Measurements from ENCODE around the gene AMY2B.
"Not testable (repeated sequence)": the region's sequence is repeated elsewhere in the genome, so short reads cannot be mapped to it uniquely, and the experiment has no call there.

AMY2B gene

DNA sequence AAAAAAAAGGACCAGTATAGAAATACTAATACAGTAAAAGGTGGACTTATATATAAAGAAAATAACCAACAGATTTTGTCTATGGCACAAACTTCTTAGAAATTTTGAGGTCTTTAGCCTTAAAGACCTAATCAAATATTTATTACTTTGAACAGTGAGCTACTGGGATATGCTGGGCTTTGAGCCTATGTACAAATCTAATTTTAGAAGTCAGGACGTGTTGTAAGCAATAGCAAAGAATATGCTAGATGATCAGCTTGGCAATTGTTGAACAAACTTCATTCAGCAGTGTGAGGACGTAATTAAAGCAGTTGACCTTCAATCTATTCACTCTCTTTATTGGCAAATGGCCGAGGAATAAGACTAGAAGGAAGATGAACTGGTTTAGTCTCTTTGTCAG lies 31.4 kb downstream of the AMY2B start:
- not testable (repeated sequence) for H3K4ac ChIP-seq (ENCODE audit: low read depth, low read length); H3K14ac ChIP-seq (ENCODE audit: low read length); H2BK5ac ChIP-seq (ENCODE audit: low read depth, low read length, poor library complexity); H3K4me1 ChIP-seq (ENCODE audit: control insufficient read depth in 1 of 2, insufficient read depth in 2 of 2, low read length in 2 of 2); H2AFZ ChIP-seq (ENCODE audit: insufficient read depth, low read length, poor library complexity); H4K8ac ChIP-seq (ENCODE audit: low read depth, low read length); H3K23ac ChIP-seq (ENCODE audit: low read length); H2AK5ac ChIP-seq (ENCODE audit: low read length); H3K27ac ChIP-seq (ENCODE audit: low read depth, low read length); H3K79me1 ChIP-seq (ENCODE audit: low read length); H3K79me2 ChIP-seq (ENCODE audit: control insufficient read depth, insufficient read depth, low read length, poor library complexity); H3K9me3 ChIP-seq (ENCODE audit: insufficient read depth, low read depth, low read length); H3K36me3 ChIP-seq (ENCODE audit: control insufficient read depth in 1 of 2, insufficient read depth in 2 of 2, low read length in 2 of 2); H4K91ac ChIP-seq (ENCODE audit: low read depth, low read length); DNase-seq; H4K12ac ChIP-seq (ENCODE audit: low read depth, low read length); H3K4me2 ChIP-seq (ENCODE audit: low read length); H3K9ac ChIP-seq (ENCODE audit: low read length); H3K27me3 ChIP-seq (ENCODE audit: insufficient read depth, low read length); H2BK120ac ChIP-seq (ENCODE audit: insufficient read depth, low read length, poor library complexity); H3K18ac ChIP-seq (ENCODE audit: low read length); H2BK12ac ChIP-seq (ENCODE audit: low read length); H3K4me3 ChIP-seq (ENCODE audit: low read depth, low read length)
- no CpG with 5 or more reads among the region's 3 CpGs for WGBS (ENCODE audit: extremely low coverage, insufficient coverage, insufficient read length)

DNA sequence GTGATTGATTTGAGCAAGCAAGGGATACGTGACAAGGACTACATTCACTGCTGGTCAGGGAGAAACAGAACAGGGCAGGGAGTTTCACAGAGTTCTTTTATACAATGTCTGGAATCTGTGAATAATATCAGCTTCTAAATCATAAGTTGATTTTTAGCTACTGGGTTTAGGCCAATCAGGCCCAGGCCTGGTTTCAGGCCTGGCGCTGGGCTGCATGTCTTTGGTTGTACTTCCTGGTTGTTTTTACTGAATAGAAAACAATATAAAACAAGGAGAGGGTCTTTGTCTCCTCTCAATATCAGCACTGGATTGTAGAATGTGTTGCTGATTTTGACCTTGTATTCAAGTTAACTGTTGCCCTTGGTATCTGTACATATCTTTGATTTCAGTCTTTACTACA lies 45.0 kb downstream of the AMY2B start:
- Histone ChIP-seq H4K91ac (ENCODE audit: low read depth, low read length) (peak overlapping the region; percentile 14), H3K9me3 (ENCODE audit: insufficient read depth, low read depth, low read length) (peaks cover 1% of the 10 kb centered on the region), H2BK12ac (ENCODE audit: low read length) (no peak overlapping the region), H3K27me3 (ENCODE audit: insufficient read depth, low read length) (no peaks in the 10 kb centered on the region), H3K4me1 (ENCODE audit: control insufficient read depth in 1 of 2, insufficient read depth in 2 of 2, low read length in 2 of 2) (peaks cover 0 to 4% of the 10 kb centered on the region in 2 experiments), H3K79me2 (ENCODE audit: control insufficient read depth, insufficient read depth, low read length, poor library complexity) (no peaks in the 10 kb centered on the region), H2BK5ac (ENCODE audit: low read depth, low read length, poor library complexity) (no peak overlapping the region), H3K79me1 (ENCODE audit: low read length) (no peaks in the 10 kb centered on the region), H3K4me3 (ENCODE audit: low read depth, low read length) (no peak overlapping the region), H3K18ac (ENCODE audit: low read length) (no peak overlapping the region), H4K12ac (ENCODE audit: low read depth, low read length) (no peak overlapping the region), H2AFZ (ENCODE audit: insufficient read depth, low read length, poor library complexity) (no peak overlapping the region), H3K4ac (ENCODE audit: low read depth, low read length) (no peak overlapping the region), H3K14ac (ENCODE audit: low read length) (no peak overlapping the region), H2BK120ac (ENCODE audit: insufficient read depth, low read length, poor library complexity) (no peak overlapping the region), H4K8ac (ENCODE audit: low read depth, low read length) (no peak overlapping the region), H3K4me2 (ENCODE audit: low read length) (no peak overlapping the region), H3K23ac (ENCODE audit: low read length) (no peak overlapping the region), H3K9ac (ENCODE audit: low read length) (no peak overlapping the region), H3K36me3 (ENCODE audit: control insufficient read depth in 1 of 2, insufficient read depth in 2 of 2, low read length in 2 of 2) (no peaks in the 10 kb centered on the region), H3K27ac (ENCODE audit: low read depth, low read length) (no peak overlapping the region), H2AK5ac (ENCODE audit: low read length) (no peak overlapping the region)
- no peak for DNase-seq
- no CpG with 5 or more reads among the region's 2 CpGs for WGBS (ENCODE audit: extremely low coverage, insufficient coverage, insufficient read length)

DNA sequence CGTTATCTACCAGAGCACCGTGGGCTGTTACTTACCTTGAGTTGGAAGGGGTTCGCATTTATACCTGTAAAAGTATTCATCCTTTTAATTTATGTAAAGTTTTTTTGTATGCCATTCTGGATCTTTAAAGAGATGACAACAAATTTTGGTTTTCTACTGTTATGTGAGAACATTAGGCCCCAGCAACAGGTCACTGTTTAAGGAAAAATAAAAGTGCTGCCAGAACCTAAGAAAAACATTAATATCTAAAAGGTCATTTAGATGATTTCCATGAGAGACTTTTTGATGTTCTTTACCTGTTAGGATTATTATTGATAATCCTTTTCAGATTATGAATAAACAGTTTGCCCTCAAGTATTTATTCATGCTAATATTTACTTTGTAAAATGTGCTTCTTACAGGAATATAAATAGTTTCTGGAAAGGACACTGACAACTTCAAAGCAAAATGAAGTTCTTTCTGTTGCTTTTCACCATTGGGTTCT lies 45.6 kb downstream of the AMY2B start, which contains the start of gene AMY2A:
TSS of gene AMY2A (plus strand) at position 434 of the 484 bp plus-strand sequence. CDS start at position 448, 14 bp downstream.
- not testable (repeated sequence) for DNase-seq; H2BK12ac ChIP-seq (ENCODE audit: low read length); H2AK5ac ChIP-seq (ENCODE audit: low read length); H3K14ac ChIP-seq (ENCODE audit: low read length); H3K23ac ChIP-seq (ENCODE audit: low read length); H3K9me3 ChIP-seq (ENCODE audit: insufficient read depth, low read depth, low read length); H3K4me2 ChIP-seq (ENCODE audit: low read length); H3K4ac ChIP-seq (ENCODE audit: low read depth, low read length); H3K27me3 ChIP-seq (ENCODE audit: insufficient read depth, low read length); H4K8ac ChIP-seq (ENCODE audit: low read depth, low read length); H3K4me3 ChIP-seq (ENCODE audit: low read depth, low read length); H3K79me2 ChIP-seq (ENCODE audit: control insufficient read depth, insufficient read depth, low read length, poor library complexity); H3K9ac ChIP-seq (ENCODE audit: low read length); H4K12ac ChIP-seq (ENCODE audit: low read depth, low read length); H3K27ac ChIP-seq (ENCODE audit: low read depth, low read length); H3K36me3 ChIP-seq (ENCODE audit: control insufficient read depth in 1 of 2, insufficient read depth in 2 of 2, low read length in 2 of 2); H2BK5ac ChIP-seq (ENCODE audit: low read depth, low read length, poor library complexity); H3K18ac ChIP-seq (ENCODE audit: low read length); H2BK120ac ChIP-seq (ENCODE audit: insufficient read depth, low read length, poor library complexity); H2AFZ ChIP-seq (ENCODE audit: insufficient read depth, low read length, poor library complexity); H3K4me1 ChIP-seq (ENCODE audit: control insufficient read depth in 1 of 2, insufficient read depth in 2 of 2, low read length in 2 of 2); H3K79me1 ChIP-seq (ENCODE audit: low read length)
- H4K91ac ChIP-seq (ENCODE audit: low read depth, low read length) = peak within 1 kb of the TSS; percentile 14
- WGBS (ENCODE audit: extremely low coverage, insufficient coverage, insufficient read length) = no CpG with 5 or more reads among the region's 3 CpGs

DNA sequence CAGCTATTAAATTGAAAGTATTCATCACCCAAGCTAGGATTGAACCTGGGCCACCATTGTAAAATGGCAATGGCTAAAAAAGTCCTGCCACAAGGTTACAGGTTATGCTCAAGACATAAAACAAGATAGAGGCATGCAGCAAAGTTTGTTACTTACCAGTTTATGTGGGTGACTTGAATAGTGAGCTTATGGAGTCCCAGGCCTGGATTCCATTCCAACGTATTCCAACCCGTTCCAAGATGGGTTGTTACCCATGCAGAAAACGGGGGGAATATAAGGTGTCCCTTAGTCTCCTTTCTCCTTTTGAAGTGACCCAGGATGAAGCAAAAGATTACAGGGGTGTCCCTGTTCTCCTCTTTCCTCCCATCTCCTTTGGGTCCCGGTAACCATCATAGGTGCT lies 56.0 kb downstream of the AMY2B start:
- H3K27ac ChIP-seq (ENCODE audit: low read depth, low read length); H3K14ac ChIP-seq (ENCODE audit: low read length); H3K18ac ChIP-seq (ENCODE audit: low read length); H2AK5ac ChIP-seq (ENCODE audit: low read length); H3K4ac ChIP-seq (ENCODE audit: low read depth, low read length); DNase-seq; H3K79me1 ChIP-seq (ENCODE audit: low read length); H2BK120ac ChIP-seq (ENCODE audit: insufficient read depth, low read length, poor library complexity); H3K9ac ChIP-seq (ENCODE audit: low read length); H3K4me2 ChIP-seq (ENCODE audit: low read length); H2BK5ac ChIP-seq (ENCODE audit: low read depth, low read length, poor library complexity); H3K4me3 ChIP-seq (ENCODE audit: low read depth, low read length); H3K4me1 ChIP-seq (ENCODE audit: control insufficient read depth in 1 of 2, insufficient read depth in 2 of 2, low read length in 2 of 2); H2BK12ac ChIP-seq (ENCODE audit: low read length); H3K23ac ChIP-seq (ENCODE audit: low read length); H4K8ac ChIP-seq (ENCODE audit: low read depth, low read length); H2AFZ ChIP-seq (ENCODE audit: insufficient read depth, low read length, poor library complexity); H3K79me2 ChIP-seq (ENCODE audit: control insufficient read depth, insufficient read depth, low read length, poor library complexity); H3K9me3 ChIP-seq (ENCODE audit: insufficient read depth, low read depth, low read length); H3K36me3 ChIP-seq (ENCODE audit: control insufficient read depth in 1 of 2, insufficient read depth in 2 of 2, low read length in 2 of 2); H4K91ac ChIP-seq (ENCODE audit: low read depth, low read length); H3K27me3 ChIP-seq (ENCODE audit: insufficient read depth, low read length); H4K12ac ChIP-seq (ENCODE audit: low read depth, low read length): not testable (repeated sequence)
- WGBS (ENCODE audit: extremely low coverage, insufficient coverage, insufficient read length) = no CpG with 5 or more reads among the region's 4 CpGs

Data from trophoblast cell (in vitro differentiated cells and primary cell).